Measurements from ENCODE around the gene ZNF446. TPM values are rescaled to one million over a fixed set of nuclear protein-coding genes. Genes with fewer than 3 reads are reported as not detected.

Gene ZNF446
- total and polyA plus RNA-seq, 9 of the 15 experiments (the other 6 are each of a cell fraction or from before 2014, with no cell fraction given) = 0.07 to 4.8 (median 1.2) TPM

- intact Hi-C loops (cut with micrococcal nuclease) = no loop called here
- ATAC-seq = peak; percentile 99
- BruUV-seq (replicated peaks) = no TSS peak
- peak; percentile 93 to 98 (median 95) for DNase-seq (ENCODE audit: extremely low read depth in 1 of 4, low spot score in 3 of 4)
- Histone ChIP-seq H3K9me3 (replicated peaks; ENCODE audit: control insufficient read depth, insufficient read depth, low read depth, low read length) (peaks cover 15% of the 10 kb centered on the region), H3K27ac (ENCODE audit: extremely low read depth, low read depth, low read length) (peak within 1 kb of the TSS; percentile 64), H3K4me3 (peak within 1 kb of the TSS; percentile 84), H2AFZ (ENCODE audit: low read depth, low read length) (peak within 1 kb of the TSS; percentile 93), H3K9ac (ENCODE audit: insufficient read depth in 1 of 2, low read depth in 2 of 2, low read length in 2 of 2) (peak within 1 kb of the TSS; percentile 64 to 96; a peak in 3 of 4 replicates), H3K4me2 (ENCODE audit: insufficient read depth, low read length) (peak within 1 kb of the TSS; percentile 90), H3K79me2 (ENCODE audit: control insufficient read depth, insufficient read depth, low read length) (peaks cover 8% of the 10 kb centered on the region; the same call in 2 of the 3 replicates), H3K9me1 (ENCODE audit: control insufficient read depth, insufficient read depth, low read length) (no peaks in the 10 kb centered on the region), H3K27me3 (ENCODE audit: control insufficient read depth in 2 of 2, insufficient read depth in 2 of 2, low read length in 2 of 2) (no peaks in the 10 kb centered on the region), H4K20me1 (replicated peaks; ENCODE audit: control insufficient read depth, insufficient read depth, low read length) (no peaks in the 10 kb centered on the region), H3K4me1 (replicated peaks in 1 of 2; ENCODE audit: control insufficient read depth in 2 of 2, insufficient read depth in 2 of 2, low read length in 2 of 2) (peaks cover 4 to 15% of the 10 kb centered on the region in 2 experiments; a peak in 4 of 5 replicates), H3K36me3 (ENCODE audit: control insufficient read depth, insufficient read depth, low read length) (peaks cover 21% of the 10 kb centered on the region; the same call in 1 of the 3 replicates)
- in situ Hi-C loops (cut with MboI) = no loop called here
- peak; percentile 99 for FAIRE-seq
- ChIA-PET CTCF (ENCODE audit: low intra/inter-chr PET ratio) (no interaction called here), POLR2A (interaction anchor here (0.5 to 1.2 kb wide), 8 partner anchors 9 to 173 kb away, joined by 3 to 6 read pairs (median 4); partner anchors contain the start of genes ZNF324 and ZNF8)
- WGBS (ENCODE audit: insufficient coverage, low coverage, missing lambda C conversion rate) = under 1% methylated on average over 55 of the region's 79 CpGs
- TF ChIP-seq DIDO1 (tag; IDR thresholded peaks at IDR 0.05; ENCODE audit: low read depth) (no peak), NFE2L1 (tag; IDR thresholded peaks at IDR 0.05; ENCODE audit: borderline replicate concordance, low read depth) (no peak), THAP12 (CRISPR knock-in tag; IDR thresholded peaks at IDR 0.05) (0 out of 2 replicates have a peak, but pooled peaks have one; percentile 26), JUN (IDR thresholded peaks at IDR 0.05; ENCODE audit: borderline replicate concordance, low read depth, low read length) (peak; percentile 38; the same call in 1 of the 2 replicates), JUN (CRISPR knock-in tag; IDR thresholded peaks at IDR 0.05; ENCODE audit: borderline replicate concordance) (no peak), ATF4 (CRISPR knock-in tag; IDR thresholded peaks at IDR 0.05) (no peak), HCFC1 (IDR thresholded peaks at IDR 0.05; ENCODE audit: low read depth, low read length) (peak; percentile 97), KLF1 (tag; IDR thresholded peaks at IDR 0.05) (no peak), CREM (IDR thresholded peaks at IDR 0.05; ENCODE audit: low read depth) (peak; percentile 86), PRDM10 (IDR thresholded peaks at IDR 0.05; ENCODE audit: partially characterized antibody) (peak; percentile 34), PML (IDR thresholded peaks at IDR 0.05; ENCODE audit: low read length) (0 out of 2 replicates have a peak, but pooled peaks have one; percentile 51), GABPB1 (CRISPR knock-in tag; IDR thresholded peaks at IDR 0.05) (peak; percentile 99), KDM5B (IDR thresholded peaks at IDR 0.05; ENCODE audit: insufficient replicate concordance, low read depth, low read length) (peak; percentile 54), PRMT5 (CRISPR knock-in tag; IDR thresholded peaks at IDR 0.05) (no peak), ZKSCAN3 (CRISPR knock-in tag; IDR thresholded peaks at IDR 0.05) (no peak)
Observed at GRCh38 chr19:58451358-58452101, 24.6 kb upstream of the ZNF446 start, which contains the start of gene ZNF324B. Gene ZNF324B (plus strand): TSS chr19:58451622. CDS start chr19:58453702, 2,080 bp downstream.
